ENCODE data around the gene GPC3.

The GPC3 gene

GRCh38 chrX:133792198-133792953, 193.0 kb downstream of the GPC3 start:
- peak; percentile 80 for DNase-seq (ENCODE audit: low read depth)
- peak; percentile 98 for TF ChIP-seq CTCF (conservative IDR thresholded peaks at IDR 0.05; ENCODE audit: low read depth, low read length)
- H3K4me3 ChIP-seq (ENCODE audit: low read depth, low read length), result peak overlapping the region; percentile 40

- DNase-seq (ENCODE audit: low read depth), result no peak
- TF ChIP-seq CTCF (conservative IDR thresholded peaks at IDR 0.05; ENCODE audit: low read depth, low read length), result no peak
- no peak overlapping the region for H3K4me3 ChIP-seq (ENCODE audit: low read depth, low read length)
Observed at GRCh38 chrX:133789829-133790228, 195.6 kb downstream of the GPC3 start.

- TF ChIP-seq CTCF (conservative IDR thresholded peaks at IDR 0.05; ENCODE audit: low read depth, low read length), result no peak
- no peak for DNase-seq (ENCODE audit: low read depth)
- H3K4me3 ChIP-seq (ENCODE audit: low read depth, low read length), result no peak overlapping the region
Observed at GRCh38 chrX:133786382-133786781, 199.0 kb downstream of the GPC3 start.

GRCh38 chrX:133783274-133783673, 202.1 kb downstream of the GPC3 start:
- H3K4me3 ChIP-seq (ENCODE audit: low read depth, low read length), result no peak overlapping the region
- no peak for DNase-seq (ENCODE audit: low read depth)
- no peak for TF ChIP-seq CTCF (conservative IDR thresholded peaks at IDR 0.05; ENCODE audit: low read depth, low read length)

- no peak for DNase-seq (ENCODE audit: low read depth)
- no peak overlapping the region for H3K4me3 ChIP-seq (ENCODE audit: low read depth, low read length)
- TF ChIP-seq CTCF (conservative IDR thresholded peaks at IDR 0.05; ENCODE audit: low read depth, low read length), result no peak
Observed at GRCh38 chrX:133781174-133781573, 204.2 kb downstream of the GPC3 start.

- peak; percentile 10 for DNase-seq (ENCODE audit: low read depth)
- H3K4me3 ChIP-seq (ENCODE audit: low read depth, low read length), result no peak overlapping the region
- TF ChIP-seq CTCF (conservative IDR thresholded peaks at IDR 0.05; ENCODE audit: low read depth, low read length), result peak; percentile 67
Observed at GRCh38 chrX:133776072-133776471, 209.3 kb downstream of the GPC3 start.

GRCh38 chrX:133774807-133775206, 210.6 kb downstream of the GPC3 start:
- no peak for TF ChIP-seq CTCF (conservative IDR thresholded peaks at IDR 0.05; ENCODE audit: low read depth, low read length)
- no peak for DNase-seq (ENCODE audit: low read depth)
- H3K4me3 ChIP-seq (ENCODE audit: low read depth, low read length), result no peak overlapping the region

Measured in choroid plexus epithelial cell (primary cell).